ENCODE data around the gene MACROD2.

The MACROD2 gene

DNA sequence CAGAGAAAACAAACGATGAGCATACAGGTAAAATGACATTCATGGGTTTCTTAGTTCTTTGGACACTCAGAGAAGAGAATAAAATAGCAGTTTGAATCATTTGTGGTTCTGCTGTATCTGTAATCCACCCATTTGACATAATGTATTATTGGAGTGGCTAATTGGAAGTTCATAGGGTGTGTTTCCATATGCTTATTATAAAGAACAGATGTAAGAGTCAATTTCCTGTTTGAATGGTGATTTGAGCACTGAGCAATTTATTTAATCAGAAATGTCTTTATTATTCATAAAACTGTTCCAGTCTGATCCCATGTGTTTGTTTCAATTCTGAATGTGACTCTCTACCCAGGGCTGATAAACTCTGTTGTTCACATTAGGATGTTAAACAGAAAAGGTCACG lies 1638.8 kb downstream of the MACROD2 start:
- TF ChIP-seq FOXP2 (optimal IDR thresholded peaks at IDR 0.05; ENCODE audit: borderline replicate concordance, extremely low read depth, extremely low read length, insufficient read depth) = no peak
- no peak for TF ChIP-seq SIN3A (IDR thresholded peaks at IDR 0.05; ENCODE audit: borderline replicate concordance, insufficient read depth, low read length)
- TF ChIP-seq POLR2AphosphoS5 (IDR thresholded peaks at IDR 0.05; ENCODE audit: low read depth, low read length) = no peak
- TF ChIP-seq, protein P1, sequence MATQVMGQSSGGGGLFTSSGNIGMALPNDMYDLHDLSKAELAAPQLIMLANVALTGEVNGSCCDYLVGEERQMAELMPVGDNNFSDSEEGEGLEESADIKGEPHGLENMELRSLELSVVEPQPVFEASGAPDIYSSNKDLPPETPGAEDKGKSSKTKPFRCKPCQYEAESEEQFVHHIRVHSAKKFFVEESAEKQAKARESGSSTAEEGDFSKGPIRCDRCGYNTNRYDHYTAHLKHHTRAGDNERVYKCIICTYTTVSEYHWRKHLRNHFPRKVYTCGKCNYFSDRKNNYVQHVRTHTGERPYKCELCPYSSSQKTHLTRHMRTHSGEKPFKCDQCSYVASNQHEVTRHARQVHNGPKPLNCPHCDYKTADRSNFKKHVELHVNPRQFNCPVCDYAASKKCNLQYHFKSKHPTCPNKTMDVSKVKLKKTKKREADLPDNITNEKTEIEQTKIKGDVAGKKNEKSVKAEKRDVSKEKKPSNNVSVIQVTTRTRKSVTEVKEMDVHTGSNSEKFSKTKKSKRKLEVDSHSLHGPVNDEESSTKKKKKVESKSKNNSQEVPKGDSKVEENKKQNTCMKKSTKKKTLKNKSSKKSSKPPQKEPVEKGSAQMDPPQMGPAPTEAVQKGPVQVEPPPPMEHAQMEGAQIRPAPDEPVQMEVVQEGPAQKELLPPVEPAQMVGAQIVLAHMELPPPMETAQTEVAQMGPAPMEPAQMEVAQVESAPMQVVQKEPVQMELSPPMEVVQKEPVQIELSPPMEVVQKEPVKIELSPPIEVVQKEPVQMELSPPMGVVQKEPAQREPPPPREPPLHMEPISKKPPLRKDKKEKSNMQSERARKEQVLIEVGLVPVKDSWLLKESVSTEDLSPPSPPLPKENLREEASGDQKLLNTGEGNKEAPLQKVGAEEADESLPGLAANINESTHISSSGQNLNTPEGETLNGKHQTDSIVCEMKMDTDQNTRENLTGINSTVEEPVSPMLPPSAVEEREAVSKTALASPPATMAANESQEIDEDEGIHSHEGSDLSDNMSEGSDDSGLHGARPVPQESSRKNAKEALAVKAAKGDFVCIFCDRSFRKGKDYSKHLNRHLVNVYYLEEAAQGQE (IDR thresholded peaks at IDR 0.05; ENCODE audit: insufficient read depth in 1 of 2, low read depth in 2 of 2, low read length in 2 of 2) = no peak
- TF ChIP-seq TAF1 (IDR thresholded peaks at IDR 0.05; ENCODE audit: borderline replicate concordance, insufficient read depth, low read length) = no peak

DNA sequence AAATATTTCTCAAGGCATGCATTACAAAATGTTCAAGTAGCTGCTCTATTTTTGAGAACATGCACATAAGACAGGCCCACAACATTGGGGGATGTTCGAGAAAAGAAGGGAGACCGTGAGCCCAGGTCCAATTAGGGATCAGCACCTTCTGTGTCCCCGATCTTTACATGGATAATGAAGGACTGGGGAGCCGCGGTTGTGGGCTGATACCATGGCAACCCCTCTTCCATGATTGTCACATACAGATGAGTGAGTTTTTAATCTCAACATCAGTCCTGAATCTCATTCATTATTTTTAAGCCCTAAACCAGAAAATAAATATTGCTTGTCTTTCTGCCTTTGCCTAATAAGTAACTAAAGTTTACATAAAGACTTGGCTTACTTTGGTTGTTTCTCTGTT lies 1642.2 kb downstream of the MACROD2 start:
- TF ChIP-seq FOXP2 (optimal IDR thresholded peaks at IDR 0.05; ENCODE audit: borderline replicate concordance, extremely low read depth, extremely low read length, insufficient read depth) = no peak
- no peak for TF ChIP-seq POLR2AphosphoS5 (IDR thresholded peaks at IDR 0.05; ENCODE audit: low read depth, low read length)
- no peak for TF ChIP-seq TAF1 (IDR thresholded peaks at IDR 0.05; ENCODE audit: borderline replicate concordance, insufficient read depth, low read length)

DNA sequence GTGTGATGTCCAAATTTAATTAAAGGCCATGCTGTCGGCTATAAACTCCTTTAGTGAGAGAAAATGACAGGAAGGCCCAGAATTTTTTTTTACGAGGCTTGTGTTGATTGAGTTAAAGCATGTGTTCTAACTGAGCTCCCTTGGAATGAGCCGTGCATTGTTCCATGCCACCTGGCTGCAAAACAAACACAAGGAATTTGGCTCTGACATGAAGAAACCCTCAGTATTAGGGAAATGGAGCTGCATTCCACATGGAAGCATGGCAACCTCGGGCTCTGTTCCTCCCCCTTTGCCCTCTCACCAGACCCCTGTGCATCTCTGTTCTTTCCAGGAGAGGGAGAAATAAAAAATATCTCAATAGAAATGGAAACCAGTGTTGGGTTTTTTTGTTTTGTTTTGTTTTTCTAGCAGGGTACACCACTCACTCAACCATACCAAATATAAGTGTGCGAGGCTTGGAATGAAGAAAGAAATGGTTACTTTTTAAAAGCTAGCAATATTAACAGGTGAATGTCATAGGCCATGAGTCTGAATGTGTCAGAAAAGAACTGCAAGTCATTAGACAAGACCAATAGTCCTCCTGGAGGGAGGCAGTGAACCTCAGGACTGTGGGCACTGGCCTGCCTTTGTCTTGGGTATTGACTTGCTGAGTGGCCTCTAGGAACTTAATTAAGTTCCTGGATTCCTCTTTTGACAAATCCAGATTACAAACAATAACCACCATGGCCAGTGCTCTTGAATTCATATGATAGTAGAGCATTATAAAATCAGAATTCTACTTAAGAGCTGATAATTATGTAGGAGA lies 1642.8 kb downstream of the MACROD2 start:
- TF ChIP-seq SIN3A (IDR thresholded peaks at IDR 0.05; ENCODE audit: borderline replicate concordance, insufficient read depth, low read length) (no peak), FOXP2 (optimal IDR thresholded peaks at IDR 0.05; ENCODE audit: borderline replicate concordance, extremely low read depth, extremely low read length, insufficient read depth) (no peak), TAF1 (IDR thresholded peaks at IDR 0.05; ENCODE audit: borderline replicate concordance, insufficient read depth, low read length) (no peak), POLR2AphosphoS5 (IDR thresholded peaks at IDR 0.05; ENCODE audit: low read depth, low read length) (no peak)
- TF ChIP-seq, protein P1 (IDR thresholded peaks at IDR 0.05; ENCODE audit: insufficient read depth in 1 of 2, low read depth in 2 of 2, low read length in 2 of 2) = no peak

DNA sequence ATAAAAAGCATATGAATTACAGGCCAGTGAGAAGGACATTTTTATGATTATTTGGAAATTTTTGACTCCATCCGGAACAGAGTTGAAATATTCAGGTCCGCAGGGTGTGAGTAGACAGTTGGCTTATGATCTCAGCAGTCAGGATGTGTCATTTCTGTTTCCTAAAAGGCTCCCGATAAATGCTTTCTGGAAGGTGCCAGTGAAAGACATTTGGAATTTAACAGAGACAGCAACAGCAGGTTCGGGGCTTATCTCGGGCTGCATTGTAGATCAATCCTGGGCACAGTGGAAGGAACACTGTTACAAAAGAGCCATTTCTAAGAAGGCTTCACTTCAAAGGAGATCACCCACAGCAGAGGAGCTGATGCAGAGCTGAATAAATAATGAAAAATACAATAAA lies 1643.5 kb downstream of the MACROD2 start:
- TF ChIP-seq SIN3A (IDR thresholded peaks at IDR 0.05; ENCODE audit: borderline replicate concordance, insufficient read depth, low read length) = no peak
- TF ChIP-seq FOXP2 (optimal IDR thresholded peaks at IDR 0.05; ENCODE audit: borderline replicate concordance, extremely low read depth, extremely low read length, insufficient read depth) = no peak
- TF ChIP-seq POLR2AphosphoS5 (IDR thresholded peaks at IDR 0.05; ENCODE audit: low read depth, low read length) = no peak
- TF ChIP-seq, protein P1 (IDR thresholded peaks at IDR 0.05; ENCODE audit: insufficient read depth in 1 of 2, low read depth in 2 of 2, low read length in 2 of 2) = no peak
- TF ChIP-seq TAF1 (IDR thresholded peaks at IDR 0.05; ENCODE audit: borderline replicate concordance, insufficient read depth, low read length) = no peak

DNA sequence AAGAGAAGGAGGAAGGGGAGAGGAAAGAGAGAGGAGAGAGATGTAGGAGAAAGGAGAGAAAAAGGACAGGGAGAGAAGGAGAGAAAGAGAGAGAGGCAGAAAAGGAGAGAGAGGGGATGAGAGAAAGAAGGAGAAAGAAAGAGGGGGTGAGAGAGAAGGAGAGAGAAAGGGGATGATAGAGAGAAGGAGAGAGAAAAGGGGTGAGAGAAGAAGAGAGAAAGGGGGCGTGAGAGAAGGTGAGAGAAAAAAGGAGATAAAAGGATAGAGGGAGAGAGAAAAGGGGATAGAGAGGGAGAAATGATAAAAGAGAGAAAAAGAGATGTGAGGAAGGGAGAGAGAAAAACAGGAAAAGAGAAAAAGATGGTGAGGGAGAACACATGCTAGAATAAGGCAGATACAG lies 1644.5 kb downstream of the MACROD2 start:
- no peak for TF ChIP-seq SIN3A (IDR thresholded peaks at IDR 0.05; ENCODE audit: borderline replicate concordance, insufficient read depth, low read length)
- no peak for TF ChIP-seq TAF1 (IDR thresholded peaks at IDR 0.05; ENCODE audit: borderline replicate concordance, insufficient read depth, low read length)
- no peak for TF ChIP-seq FOXP2 (optimal IDR thresholded peaks at IDR 0.05; ENCODE audit: borderline replicate concordance, extremely low read depth, extremely low read length, insufficient read depth)
- no peak for TF ChIP-seq POLR2AphosphoS5 (IDR thresholded peaks at IDR 0.05; ENCODE audit: low read depth, low read length)
- TF ChIP-seq, protein P1 (IDR thresholded peaks at IDR 0.05; ENCODE audit: insufficient read depth in 1 of 2, low read depth in 2 of 2, low read length in 2 of 2) = no peak
